Fibroblast of lung (primary cell): ENCODE results near the gene MEGF9.

ENCODE experiments used
- EZH2 ChIP-seq: IDR thresholded peaks from 2 replicates; pipeline ENCODE4 v1.5.1; 2012; ENCODE audit warnings: low read length, control low read depth, mild to moderate bottlenecking; ENCODE audit errors: missing control alignments
- TF ChIP-seq, protein P1 (sequence below), 2 donors: IDR thresholded peaks in 1 of 2; conservative IDR thresholded peaks in 1 of 2; 1 replicate in 1 of 2; 2 replicates in 1 of 2; pipeline ENCODE4 v1.5.1; 2011 to 2012; ENCODE audit warnings: low read length in 2 of 2, control low read depth in 1 of 2, inconsistent platforms in 1 of 2, low read depth in 1 of 2, mild to moderate bottlenecking in 1 of 2

DNA sequence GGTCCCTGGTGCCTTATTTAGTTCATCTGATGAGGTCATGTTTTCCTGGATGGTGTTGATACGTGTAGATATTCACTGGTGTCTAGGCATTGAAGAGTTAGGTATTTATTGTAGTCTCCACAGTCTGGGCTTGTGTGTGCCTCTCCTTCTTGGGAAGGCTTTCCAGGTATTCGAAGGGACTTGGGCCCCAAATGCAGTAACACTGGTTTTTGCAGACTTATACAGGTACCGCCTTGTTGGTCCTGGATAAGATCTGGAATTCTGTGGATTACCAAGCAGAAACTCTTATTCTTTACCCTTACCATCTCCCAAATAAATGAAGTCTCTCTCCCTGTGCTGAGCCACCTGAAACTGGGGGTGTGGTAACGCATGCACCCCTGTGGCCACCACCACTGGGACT, 34.1 kb downstream of the MEGF9 start:
- TF ChIP-seq, protein P1, sequence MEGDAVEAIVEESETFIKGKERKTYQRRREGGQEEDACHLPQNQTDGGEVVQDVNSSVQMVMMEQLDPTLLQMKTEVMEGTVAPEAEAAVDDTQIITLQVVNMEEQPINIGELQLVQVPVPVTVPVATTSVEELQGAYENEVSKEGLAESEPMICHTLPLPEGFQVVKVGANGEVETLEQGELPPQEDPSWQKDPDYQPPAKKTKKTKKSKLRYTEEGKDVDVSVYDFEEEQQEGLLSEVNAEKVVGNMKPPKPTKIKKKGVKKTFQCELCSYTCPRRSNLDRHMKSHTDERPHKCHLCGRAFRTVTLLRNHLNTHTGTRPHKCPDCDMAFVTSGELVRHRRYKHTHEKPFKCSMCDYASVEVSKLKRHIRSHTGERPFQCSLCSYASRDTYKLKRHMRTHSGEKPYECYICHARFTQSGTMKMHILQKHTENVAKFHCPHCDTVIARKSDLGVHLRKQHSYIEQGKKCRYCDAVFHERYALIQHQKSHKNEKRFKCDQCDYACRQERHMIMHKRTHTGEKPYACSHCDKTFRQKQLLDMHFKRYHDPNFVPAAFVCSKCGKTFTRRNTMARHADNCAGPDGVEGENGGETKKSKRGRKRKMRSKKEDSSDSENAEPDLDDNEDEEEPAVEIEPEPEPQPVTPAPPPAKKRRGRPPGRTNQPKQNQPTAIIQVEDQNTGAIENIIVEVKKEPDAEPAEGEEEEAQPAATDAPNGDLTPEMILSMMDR (conservative IDR thresholded peaks at IDR 0.05 in 1 of 2, IDR thresholded peaks at IDR 0.05 in 1 of 2; ENCODE audit: low read depth in 1 of 2, low read length in 2 of 2): no peak
- no peak for TF ChIP-seq EZH2
